Smooth muscle cell (in vitro differentiated cells): ENCODE measurements around the gene HPDL. TPM values are rescaled to one million over a fixed set of nuclear protein-coding genes. Genes with fewer than 3 reads are reported as not detected.
A peak's percentile ranks its signal among the peaks of the same experiment; 100 is the strongest.
"Not testable (repeated sequence)": the region's sequence is repeated elsewhere in the genome, so short reads cannot be mapped to it uniquely, and the experiment has no call there.

Source experiments
- DNase-seq: peaks from one replicate; lab custom pipeline; 2025; ENCODE audit not compliant: unreplicated experiment; lab: John Stamatoyannopoulos, UW
- H2AFZ ChIP-seq: fragments of 200-600 bp; sonication (generic); 2 replicates; pipeline ENCODE4 v1.6.0; 2016; ENCODE audit warnings: antibody characterized with exemption, low read depth, mild to moderate bottlenecking
- H3F3A ChIP-seq: fragments of 200-600 bp; sonication (generic); 2 replicates; pipeline ENCODE4 v1.6.0; 2017; ENCODE audit warnings: antibody characterized with exemption, low read depth
- H3K27ac ChIP-seq: fragments of 200-600 bp; sonication (generic); 2 replicates; pipeline ENCODE4 v1.5.1; 2016; ENCODE audit warnings: low read depth, mild to moderate bottlenecking
- H3K27me3 ChIP-seq: fragments of 200-600 bp; sonication (generic); 2 replicates; pipeline ENCODE4 v1.6.1; 2016; ENCODE audit warnings: low read depth, mild to moderate bottlenecking
- H3K36me3 ChIP-seq: fragments of 200-600 bp; sonication (generic); 2 replicates; pipeline ENCODE4 v1.5.1; 2016; ENCODE audit warnings: low read depth
- H3K4me1 ChIP-seq: fragments of 200-600 bp; sonication (generic); 2 replicates; pipeline ENCODE4 v1.5.1; 2016; ENCODE audit warnings: low read depth
- H3K4me2 ChIP-seq: fragments of 200-600 bp; sonication (generic); 2 replicates; pipeline ENCODE4 v1.6.0; 2016; ENCODE audit warnings: mild to moderate bottlenecking
- H3K4me3 ChIP-seq: fragments of 200-600 bp; sonication (generic); 2 replicates; pipeline ENCODE4 v1.5.1; 2016; ENCODE audit warnings: mild to moderate bottlenecking
- H3K79me2 ChIP-seq: fragments of 200-600 bp; sonication (generic); 2 replicates; pipeline ENCODE4 v1.6.0; 2016; ENCODE audit warnings: low read depth, mild to moderate bottlenecking
- H3K9ac ChIP-seq: fragments of 200-600 bp; sonication (generic); 2 replicates; pipeline ENCODE4 v1.6.0; 2016; ENCODE audit warnings: low read depth
- H3K9me3 ChIP-seq: fragments of 200-600 bp; sonication (generic); replicated peaks from 2 replicates; pipeline ENCODE4 v1.5.1; 2016; ENCODE audit warnings: low read depth
- H4K20me1 ChIP-seq: fragments of 200-600 bp; sonication (generic); 2 replicates; pipeline ENCODE4 v1.6.0; 2016; ENCODE audit warnings: low read depth
- CTCF ChIP-seq: fragments of 200-600 bp; sonication (generic); IDR thresholded peaks from 2 replicates; pipeline ENCODE4 v1.5.1; 2017; ENCODE audit warnings: borderline replicate concordance, mild to moderate bottlenecking, antibody characterized with exemption; ENCODE audit not compliant: insufficient read depth, poor library complexity, severe bottlenecking
- WGBS: methylation state at CpG from one replicate; pipeline ENCODE4 v1.1.7; 2016; ENCODE audit warnings: low lambda C conversion rate; 5-methylcytosine and 5-hydroxymethylcytosine counted together
- polyA plus RNA-seq: library from polyadenylated mRNA; unstranded; fragments of >200 nt; fragmentation: Nextera tagmentation; extraction: Ambion mirVana; gene quantifications from 2 replicates; pipeline ENCODE4 v1.2.1, GENCODE V29; 2016
- total RNA-seq: library from RNA; depleted of rRNA; stranded (reverse); fragments of >200 nt; gene quantifications from 2 replicates; pipeline ENCODE4 v1.2.3, GENCODE V29; 2014

Gene HPDL
- total and polyA plus RNA-seq, 2 experiments from 2014 or later = 0.96 TPM; not detected in 1

- H3K9ac ChIP-seq = no peak overlapping the region
- H4K20me1 ChIP-seq = no peaks in the 10 kb centered on the region
- H2AFZ ChIP-seq = peak overlapping the region; percentile 85
- H3K4me2 ChIP-seq = peak overlapping the region; percentile 68
- no peaks in the 10 kb centered on the region for H3K9me3 ChIP-seq
- peaks cover 10% of the 10 kb centered on the region for H3K4me1 ChIP-seq
- H3F3A ChIP-seq = no peaks in the 10 kb centered on the region
- H3K27me3 ChIP-seq = no peaks in the 10 kb centered on the region
- H3K79me2 ChIP-seq = no peaks in the 10 kb centered on the region
- WGBS = 43% methylated on average over 7 of the region's 7 CpGs
- H3K27ac ChIP-seq = no peak overlapping the region
- no peaks in the 10 kb centered on the region for H3K36me3 ChIP-seq
- no peak for DNase-seq
- H3K4me3 ChIP-seq = no peak overlapping the region
- peak; percentile 66 for TF ChIP-seq CTCF
These were observed 33.3 kb downstream of the HPDL start for GRCh38 chr1:45359882-45360513.

GRCh38 chr1:45360981-45361380 lies 34.3 kb downstream of the HPDL start:
- DNase-seq, H3K27me3 ChIP-seq, H3F3A ChIP-seq, H3K9me3 ChIP-seq, H3K79me2 ChIP-seq, H4K20me1 ChIP-seq, H3K36me3 ChIP-seq: not testable (repeated sequence)
- peak overlapping the region; percentile 33 for H3K4me3 ChIP-seq
- H3K4me1 ChIP-seq = peaks cover 13% of the 10 kb centered on the region
- peak overlapping the region; percentile 30 for H3K27ac ChIP-seq
- peak overlapping the region; percentile 75 for H3K4me2 ChIP-seq
- H2AFZ ChIP-seq = peak overlapping the region; percentile 58
- WGBS = 42% methylated on average over 7 of the region's 7 CpGs
- H3K9ac ChIP-seq = peak overlapping the region; percentile 6

- WGBS = 84% methylated on average over 2 of the region's 2 CpGs
- Histone ChIP-seq H3K36me3 (no peaks in the 10 kb centered on the region), H3K27me3 (no peaks in the 10 kb centered on the region), H3K4me3 (no peak overlapping the region), H2AFZ (no peak overlapping the region), H3F3A (no peaks in the 10 kb centered on the region), H3K4me1 (peaks cover 13% of the 10 kb centered on the region), H3K9me3 (no peaks in the 10 kb centered on the region), H3K27ac (no peak overlapping the region), H3K9ac (no peak overlapping the region), H3K4me2 (no peak overlapping the region), H3K79me2 (no peaks in the 10 kb centered on the region), H4K20me1 (no peaks in the 10 kb centered on the region)
- TF ChIP-seq CTCF = no peak
- no peak for DNase-seq
These were observed 37.6 kb downstream of the HPDL start for GRCh38 chr1:45364294-45364693.

GRCh38 chr1:45365051-45365450 lies 38.4 kb downstream of the HPDL start:
- WGBS = 94% methylated on average over 6 of the region's 6 CpGs
- H2AFZ ChIP-seq = no peak overlapping the region
- H3K4me3 ChIP-seq = no peak overlapping the region

More at GRCh38 chr1:45365051-45365450, 38.4 kb downstream of the HPDL start:
- Histone ChIP-seq H3K4me1 (peaks cover 11% of the 10 kb centered on the region), H3K9me3 (no peaks in the 10 kb centered on the region), H3K36me3 (no peaks in the 10 kb centered on the region), H3K9ac (no peak overlapping the region), H3K4me2 (no peak overlapping the region), H3F3A (no peaks in the 10 kb centered on the region), H3K27ac (no peak overlapping the region), H4K20me1 (no peaks in the 10 kb centered on the region), H3K79me2 (no peaks in the 10 kb centered on the region), H3K27me3 (no peaks in the 10 kb centered on the region)
- no peak for TF ChIP-seq CTCF
- DNase-seq = no peak
